Measurements from ENCODE around the gene POLR1H.

Gene POLR1H

GRCh38 chr6:30067460-30068139 is 6.5 kb downstream of the POLR1H start:
- H3K4me3 ChIP-seq (ENCODE audit: low read depth, low read length) = peak overlapping the region; percentile 66
- no peak for TF ChIP-seq CTCF (IDR thresholded peaks at IDR 0.05; ENCODE audit: insufficient read depth, low read depth, low read length, missing control alignments)
- DNase-seq (ENCODE audit: low read depth) = no peak

GRCh38 chr6:30071081-30071818 is 10.2 kb downstream of the POLR1H start:
- no peak overlapping the region for H3K4me3 ChIP-seq (ENCODE audit: low read depth, low read length)
- TF ChIP-seq CTCF (IDR thresholded peaks at IDR 0.05; ENCODE audit: insufficient read depth, low read depth, low read length, missing control alignments) = no peak
- no peak for DNase-seq (ENCODE audit: low read depth)

- TF ChIP-seq CTCF (IDR thresholded peaks at IDR 0.05; ENCODE audit: insufficient read depth, low read depth, low read length, missing control alignments) = no peak
- no peak overlapping the region for H3K4me3 ChIP-seq (ENCODE audit: low read depth, low read length)
- DNase-seq (ENCODE audit: low read depth) = no peak
Measured at GRCh38 chr6:30071858-30072257, 10.8 kb downstream of the POLR1H start.

GRCh38 chr6:30073489-30074235 is 12.6 kb downstream of the POLR1H start:
- H3K4me3 ChIP-seq (ENCODE audit: low read depth, low read length) = no peak overlapping the region
- TF ChIP-seq CTCF (IDR thresholded peaks at IDR 0.05; ENCODE audit: insufficient read depth, low read depth, low read length, missing control alignments) = no peak

GRCh38 chr6:30074331-30075093 is 13.4 kb downstream of the POLR1H start:
- TF ChIP-seq CTCF (IDR thresholded peaks at IDR 0.05; ENCODE audit: insufficient read depth, low read depth, low read length, missing control alignments) = no peak
- no peak for DNase-seq (ENCODE audit: low read depth)
- H3K4me3 ChIP-seq (ENCODE audit: low read depth, low read length) = no peak overlapping the region

More at GRCh38 chr6:30073489-30074235, 12.6 kb downstream of the POLR1H start:
- DNase-seq (ENCODE audit: low read depth) = no peak

GRCh38 chr6:30075094-30075789 is 14.2 kb downstream of the POLR1H start, which contains the start of gene RNF39:
RNF39 (minus strand) TSS chr6:30075769; CDS start chr6:30075585, 184 bp downstream.
- DNase-seq (ENCODE audit: low read depth) = no peak
- no peak within 1 kb of the TSS for H3K4me3 ChIP-seq (ENCODE audit: low read depth, low read length)
- no peak for TF ChIP-seq CTCF (IDR thresholded peaks at IDR 0.05; ENCODE audit: insufficient read depth, low read depth, low read length, missing control alignments)
